ENCODE measurements around the gene COL20A1. TPM values are rescaled to one million over a fixed set of nuclear protein-coding genes. Genes with fewer than 3 reads are reported as not detected.

Gene COL20A1
- total RNA-seq, 1 donor from 2014 or later, result not detected

- no peak for DNase-seq (ENCODE audit: extremely low read depth, low read depth, low spot score)
Observed at GRCh38 chr20:63289311-63290135, 3.5 kb upstream of the COL20A1 start.

- no peak for DNase-seq (ENCODE audit: extremely low read depth, low read depth, low spot score)
Observed at GRCh38 chr20:63290136-63290676, 2.8 kb upstream of the COL20A1 start.

DNA sequence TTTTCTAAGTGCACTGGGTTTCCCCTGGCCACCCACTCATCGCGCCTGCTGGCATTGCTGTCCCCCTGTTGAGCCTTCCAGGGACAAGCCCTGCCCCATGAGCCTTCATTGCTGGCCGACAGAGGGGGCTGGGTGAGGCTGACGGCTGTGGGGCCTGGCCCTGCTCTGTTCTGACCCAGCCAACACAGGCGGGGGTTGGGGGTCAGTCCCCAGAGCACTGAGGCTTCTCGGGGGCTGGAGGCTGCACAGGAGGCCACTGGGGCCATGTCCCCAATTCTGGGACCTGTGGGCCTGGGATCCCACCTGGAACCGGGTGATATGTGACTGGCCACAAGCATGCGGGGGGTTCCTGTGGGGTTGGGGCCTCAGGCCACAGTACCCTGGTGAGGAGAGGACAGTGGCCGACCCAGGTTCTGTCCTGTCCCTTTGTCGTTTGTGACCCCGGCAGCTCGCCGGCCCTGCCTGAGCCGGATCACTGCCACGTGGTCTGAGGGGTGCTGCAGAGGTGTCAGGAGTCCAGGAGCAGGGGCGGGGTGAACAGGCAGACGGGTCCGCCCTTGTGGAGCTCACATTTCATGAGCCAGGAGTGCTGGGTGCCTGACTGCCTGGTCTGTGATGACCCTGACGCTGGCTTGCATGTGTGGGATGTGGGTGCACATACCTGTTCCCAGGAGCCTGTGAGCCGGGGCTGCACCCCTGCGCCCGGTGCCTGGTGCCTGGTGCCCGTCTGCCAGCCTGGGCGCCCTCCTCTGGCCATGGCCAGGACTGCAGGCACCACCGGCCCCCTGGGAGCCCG is 2.1 kb upstream of the COL20A1 start:
- no peak for DNase-seq (ENCODE audit: extremely low read depth, low read depth, low spot score)

- no peak for DNase-seq (ENCODE audit: extremely low read depth, low read depth, low spot score)
Observed at GRCh38 chr20:63291811-63292210, 1.2 kb upstream of the COL20A1 start.

DNA sequence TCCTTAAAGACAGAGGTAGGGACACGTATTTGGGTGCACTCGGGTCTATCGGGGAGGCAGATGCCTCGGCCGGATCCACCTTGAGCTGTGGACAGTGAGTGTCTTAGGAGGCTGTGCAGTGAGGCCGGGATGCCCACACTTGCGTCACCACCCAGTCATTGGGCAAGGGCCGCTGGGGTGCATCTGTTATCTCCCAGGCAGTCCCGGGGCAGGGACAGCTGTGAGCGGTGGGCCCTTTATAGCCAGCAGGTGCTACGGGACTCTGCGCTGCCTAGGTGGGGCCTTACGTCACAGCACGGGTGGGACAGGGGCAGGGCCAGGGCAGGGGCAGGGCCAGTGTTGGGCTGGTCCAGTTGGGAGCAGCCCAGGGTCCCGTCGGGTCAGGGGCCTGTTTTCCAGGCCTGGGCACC is 689 bp upstream of the COL20A1 start:
- no peak for DNase-seq (ENCODE audit: extremely low read depth, low read depth, low spot score)

GRCh38 chr20:63293456-63293855 is 470 bp downstream of the COL20A1 start:
- DNase-seq (ENCODE audit: extremely low read depth, low read depth, low spot score), result no peak

DNA sequence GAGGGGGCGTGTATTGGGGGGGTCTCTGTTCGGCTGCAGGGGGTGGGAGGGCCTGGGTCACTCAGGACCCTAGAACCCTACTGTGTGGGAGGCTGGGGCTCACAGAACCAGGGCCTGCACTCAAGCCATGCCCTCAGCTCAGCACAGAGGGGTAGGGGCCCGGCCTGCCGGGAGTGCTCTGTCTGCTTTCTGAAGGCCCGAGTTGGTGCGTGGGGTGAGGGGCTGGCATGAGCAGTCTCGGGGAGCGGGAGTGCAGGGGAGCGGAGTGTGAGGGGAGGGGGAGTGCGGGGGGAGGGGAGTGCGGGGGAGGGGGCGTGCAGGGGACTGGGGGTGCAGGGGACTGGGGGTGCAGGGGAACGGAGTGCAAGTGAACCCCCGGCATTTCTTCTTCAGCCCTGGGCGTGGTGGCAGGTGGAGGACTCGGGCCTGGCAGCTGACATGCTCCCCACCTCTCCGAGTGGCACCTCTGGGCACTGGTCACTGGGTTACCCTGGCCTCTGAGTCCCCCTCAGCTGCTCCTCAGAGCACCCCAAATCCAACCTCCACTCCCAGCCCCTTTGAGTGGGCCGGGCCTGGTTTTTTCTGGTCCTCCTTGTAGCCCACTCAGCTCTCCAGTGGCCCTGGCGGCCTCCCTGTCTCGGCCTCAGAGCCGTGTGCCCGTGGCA is 1.0 kb downstream of the COL20A1 start:
- no peak for DNase-seq (ENCODE audit: extremely low read depth, low read depth, low spot score)

DNA sequence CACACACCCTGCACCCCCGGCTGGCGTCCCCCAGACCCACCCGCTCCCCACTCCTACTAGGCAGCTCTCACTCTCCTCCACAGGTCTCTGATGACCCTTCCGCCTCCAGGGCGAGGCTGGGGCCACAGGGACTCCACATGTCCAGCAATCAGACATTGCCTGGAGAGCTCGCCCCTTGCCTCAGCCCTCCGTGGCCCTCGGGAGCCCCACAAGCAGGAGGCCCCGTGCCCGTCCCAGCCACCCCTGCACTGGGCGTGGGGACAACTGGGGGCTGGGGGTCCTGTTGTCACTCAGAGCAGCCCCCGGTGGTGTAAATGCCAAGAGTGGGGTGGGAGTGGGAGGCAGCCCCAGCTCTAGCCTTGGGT is 1.5 kb downstream of the COL20A1 start:
- no peak for DNase-seq (ENCODE audit: extremely low read depth, low read depth, low spot score)

DNA sequence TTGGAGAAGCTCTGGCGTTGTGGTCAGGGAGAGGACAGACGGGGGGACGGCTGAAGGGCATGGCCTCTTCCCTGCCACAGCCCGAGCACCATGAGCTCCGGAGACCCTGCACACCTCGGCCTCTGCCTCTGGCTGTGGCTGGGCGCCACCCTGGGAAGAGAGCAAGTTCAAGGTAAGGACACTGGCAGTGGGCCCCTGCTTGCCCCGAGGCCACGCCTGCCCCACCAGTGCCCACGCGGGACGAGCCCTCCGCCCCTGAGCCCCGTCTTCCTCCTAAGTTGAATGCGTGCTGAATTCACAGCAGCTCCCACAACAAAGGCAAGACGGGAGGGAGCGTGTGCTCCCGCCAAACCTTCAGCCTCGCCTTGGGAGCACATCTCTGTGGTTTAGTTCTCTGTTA is 2.0 kb downstream of the COL20A1 start:
- DNase-seq (ENCODE audit: extremely low read depth, low read depth, low spot score), result no peak

DNA sequence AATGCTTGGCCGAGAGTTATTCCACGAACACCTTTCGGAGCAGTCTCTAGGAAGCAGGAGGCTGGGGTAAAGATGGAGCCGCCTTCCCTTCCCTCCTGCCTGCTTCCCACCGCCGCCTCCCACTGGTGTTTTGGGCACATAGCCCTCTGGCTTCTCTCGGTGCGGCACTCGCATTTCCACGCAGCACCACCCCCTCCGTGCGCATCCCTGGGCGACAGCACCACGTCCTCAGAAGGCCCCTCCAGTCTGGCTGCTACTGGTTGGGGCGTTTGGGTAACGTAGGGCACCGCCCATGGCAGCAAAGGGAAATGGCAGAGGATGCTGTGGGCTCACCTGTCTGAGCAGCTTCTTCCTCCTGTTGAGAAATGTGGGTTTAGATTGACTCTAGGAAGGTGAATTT is 2.4 kb downstream of the COL20A1 start:
- no peak for DNase-seq (ENCODE audit: extremely low read depth, low read depth, low spot score)

DNA sequence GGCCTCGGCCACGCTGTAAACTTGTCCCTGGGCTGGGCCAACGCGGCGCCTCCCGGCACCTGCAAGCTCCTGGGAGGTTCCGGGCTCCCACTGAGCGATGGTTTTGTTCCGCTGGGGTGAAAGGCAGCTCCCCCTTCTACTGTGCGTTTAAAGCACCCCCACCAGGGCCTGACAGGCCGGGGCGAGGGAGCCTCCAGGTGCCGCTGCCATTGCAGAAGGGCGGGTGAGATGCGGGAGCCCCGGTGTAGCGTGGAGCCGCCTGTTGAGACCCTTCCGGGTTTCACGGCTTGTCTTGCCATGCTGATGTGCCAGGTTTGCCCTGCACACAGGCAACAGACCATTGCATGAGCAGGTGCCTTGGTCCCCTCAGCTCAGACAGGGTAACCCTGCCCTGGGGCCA is 2.9 kb downstream of the COL20A1 start:
- no peak for DNase-seq (ENCODE audit: extremely low read depth, low read depth, low spot score)

DNA sequence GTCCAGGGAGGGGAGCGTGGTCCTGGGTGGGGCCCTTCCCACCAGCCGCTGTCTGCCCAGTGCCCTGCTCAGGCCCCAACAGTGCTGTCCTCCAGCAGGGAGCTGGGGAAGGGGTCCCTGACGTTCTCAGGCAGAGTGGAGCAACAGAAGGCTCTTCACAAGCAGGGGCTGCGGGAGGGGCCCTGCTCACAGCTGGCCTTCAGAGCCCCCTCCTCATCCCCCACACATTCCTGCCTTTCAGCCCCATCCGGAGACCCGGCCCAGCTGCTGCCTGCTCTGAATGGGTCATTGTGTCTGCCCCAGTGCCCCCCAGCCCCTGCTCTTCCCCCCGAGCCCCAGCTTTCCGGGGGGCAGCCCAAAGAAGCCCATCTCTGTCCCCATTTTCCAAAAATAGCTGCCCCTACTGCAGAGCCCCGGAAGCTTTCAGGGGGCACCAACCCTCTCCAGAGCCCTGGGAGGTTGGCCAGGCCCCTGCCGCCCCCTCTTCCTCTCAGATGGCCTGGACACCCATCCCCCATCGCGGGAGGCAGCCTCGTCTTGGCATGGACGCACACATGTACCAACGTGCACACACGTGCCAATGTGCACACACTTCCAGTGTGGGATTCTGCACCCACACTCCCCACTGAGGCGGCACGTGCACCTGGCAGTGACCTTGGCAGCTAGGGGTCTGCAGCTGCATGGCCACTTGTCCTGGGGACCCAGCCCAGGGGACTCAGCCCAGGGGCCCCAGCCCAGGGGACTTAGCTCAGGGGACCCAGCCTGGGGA is 3.7 kb downstream of the COL20A1 start:
- DNase-seq (ENCODE audit: extremely low read depth, low read depth, low spot score), result no peak

DNA sequence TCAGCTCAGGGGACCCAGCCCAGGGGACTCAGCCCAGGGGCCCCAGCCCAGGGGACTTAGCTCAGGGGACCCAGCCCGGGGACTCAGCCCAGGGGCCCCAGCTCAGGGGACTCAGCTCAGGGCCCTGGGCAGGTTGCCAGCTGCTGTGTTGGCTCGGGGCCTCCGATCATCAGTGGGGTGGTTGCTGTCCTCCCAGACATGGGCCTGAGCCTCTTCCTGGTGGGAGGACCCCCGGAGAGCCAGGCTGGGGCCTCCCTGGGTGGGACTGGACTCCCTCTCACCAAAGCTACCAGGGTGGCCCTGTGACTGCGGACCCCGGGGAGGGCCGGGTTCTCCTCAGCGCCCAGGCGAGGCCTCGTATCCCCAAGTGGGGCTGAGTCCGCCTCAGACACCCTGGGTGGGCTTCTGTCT is 4.4 kb downstream of the COL20A1 start:
- DNase-seq (ENCODE audit: extremely low read depth, low read depth, low spot score), result no peak

GRCh38 chr20:63297796-63298572 is 5.0 kb downstream of the COL20A1 start:
- no peak for DNase-seq (ENCODE audit: extremely low read depth, low read depth, low spot score)

DNA sequence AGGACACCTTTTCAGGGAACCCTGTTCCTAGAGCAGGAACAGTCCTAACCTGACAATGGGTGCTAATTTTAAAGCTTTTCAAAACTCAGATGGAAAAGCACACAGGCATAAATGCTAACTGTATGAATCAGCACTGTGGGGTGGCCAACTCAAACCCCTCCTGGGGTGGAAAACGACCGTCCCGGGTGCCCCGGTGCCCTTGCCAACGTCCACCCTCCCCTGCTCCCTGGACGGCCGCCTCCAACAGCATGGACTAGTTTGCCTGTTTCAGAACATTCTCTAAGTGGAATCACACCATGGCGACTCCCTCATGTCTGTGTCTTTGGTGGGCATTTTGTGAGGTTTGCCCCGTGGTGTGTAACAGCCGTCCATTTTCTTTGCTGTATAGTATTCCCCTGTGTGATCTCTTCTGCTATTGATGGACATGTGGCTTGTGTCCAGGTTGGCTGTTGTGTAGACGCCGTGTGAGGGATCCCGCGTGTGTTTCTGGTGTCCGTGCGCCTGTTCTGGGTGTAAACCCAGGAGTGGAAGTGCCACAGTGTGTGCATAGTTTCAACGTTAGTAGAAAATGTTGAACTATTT is 5.8 kb downstream of the COL20A1 start:
- DNase-seq (ENCODE audit: extremely low read depth, low read depth, low spot score), result no peak

GRCh38 chr20:63301671-63302070 is 8.7 kb downstream of the COL20A1 start:
- DNase-seq (ENCODE audit: extremely low read depth, low read depth, low spot score), result no peak

- no peak for DNase-seq (ENCODE audit: extremely low read depth, low read depth, low spot score)
Observed at GRCh38 chr20:63303095-63303666, 10.2 kb downstream of the COL20A1 start.

DNA sequence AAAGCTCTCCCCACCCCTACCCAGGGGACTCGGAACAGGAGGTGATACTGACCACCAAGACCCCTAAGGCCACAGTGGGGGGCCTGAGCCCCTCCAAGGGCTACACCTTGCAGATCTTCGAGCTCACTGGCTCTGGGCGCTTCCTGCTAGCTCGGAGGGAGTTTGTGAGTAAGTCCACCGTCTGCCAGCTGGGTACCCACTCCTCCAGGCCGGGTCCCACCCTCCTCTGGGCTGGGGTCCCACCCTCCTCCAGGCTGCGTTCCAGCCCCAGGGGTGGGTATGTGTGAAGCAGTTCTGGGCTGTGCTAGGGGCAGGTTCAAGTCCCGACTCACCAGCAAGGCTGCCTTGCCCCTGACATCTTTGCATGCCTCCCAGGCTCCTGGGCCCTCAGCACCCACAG is 12.4 kb downstream of the COL20A1 start:
- DNase-seq (ENCODE audit: extremely low read depth, low read depth, low spot score), result no peak
